GM12864 (cell line): ENCODE results near the gene B3GAT1.

ENCODE experiments used
- DNase-seq: peaks from one replicate; pipeline ENCODE4 v3.0.0-alpha.2; 2011; ENCODE audit warnings: low read depth
- H3K4me3 ChIP-seq: 2 replicates; pipeline ENCODE4 v1.5.1; 2011; ENCODE audit warnings: mild to moderate bottlenecking, low read depth, low read length, control low read depth
- CTCF ChIP-seq: IDR thresholded peaks from 2 replicates; pipeline ENCODE4 v1.5.1; 2011; ENCODE audit warnings: low read depth, mild to moderate bottlenecking, moderate library complexity, low read length, control low read depth, inconsistent platforms; ENCODE audit errors: missing control alignments

B3GAT1 gene

DNA sequence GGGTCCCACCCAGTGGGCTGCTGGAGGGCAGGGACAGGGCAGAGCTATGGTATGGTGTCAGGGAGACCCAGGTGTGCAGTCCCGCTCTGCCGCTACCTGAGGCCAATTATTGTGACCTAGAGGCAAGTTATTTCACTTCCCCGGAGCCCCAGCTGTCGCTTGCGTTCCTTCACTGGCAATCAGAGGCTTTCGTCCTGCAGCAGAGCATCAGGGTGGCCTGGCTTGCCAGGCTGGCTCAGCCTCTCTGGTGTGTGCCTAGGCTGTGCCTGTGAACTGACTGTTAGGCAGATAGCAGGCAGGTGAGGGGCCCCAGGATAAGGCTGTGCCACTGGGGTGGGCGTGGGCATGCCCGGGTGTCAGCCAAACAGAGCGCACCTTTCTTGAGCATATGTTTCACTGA lies 48.9 kb downstream of the B3GAT1 start:
- TF ChIP-seq CTCF: no peak
- DNase-seq: no peak
- no peak overlapping the region for H3K4me3 ChIP-seq

- no peak overlapping the region for H3K4me3 ChIP-seq
- DNase-seq: no peak
- no peak for TF ChIP-seq CTCF
Observed at GRCh38 chr11:134362192-134362901, 49.7 kb downstream of the B3GAT1 start.

DNA sequence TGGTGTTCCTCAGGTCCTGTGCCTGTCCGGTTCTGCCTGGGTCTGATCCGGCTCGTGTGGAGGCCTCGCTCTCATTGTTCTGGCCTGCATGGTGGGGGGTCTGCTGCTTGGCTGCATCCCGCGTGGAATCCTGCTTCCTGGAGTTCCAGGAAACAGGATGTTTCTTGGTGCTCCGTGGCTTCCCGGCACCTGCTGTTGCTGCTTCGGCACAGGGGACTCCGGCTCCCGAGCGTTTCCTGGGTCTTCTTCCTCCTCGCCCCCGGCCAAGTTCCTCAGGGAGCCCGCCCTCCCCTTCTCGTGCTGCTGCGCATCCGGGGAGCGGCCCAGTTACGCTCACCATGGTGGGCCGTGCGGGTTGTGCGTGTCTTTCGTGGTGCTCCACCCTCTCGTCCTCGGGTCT lies 50.4 kb downstream of the B3GAT1 start:
- no peak for DNase-seq
- no peak overlapping the region for H3K4me3 ChIP-seq
- no peak for TF ChIP-seq CTCF

DNA sequence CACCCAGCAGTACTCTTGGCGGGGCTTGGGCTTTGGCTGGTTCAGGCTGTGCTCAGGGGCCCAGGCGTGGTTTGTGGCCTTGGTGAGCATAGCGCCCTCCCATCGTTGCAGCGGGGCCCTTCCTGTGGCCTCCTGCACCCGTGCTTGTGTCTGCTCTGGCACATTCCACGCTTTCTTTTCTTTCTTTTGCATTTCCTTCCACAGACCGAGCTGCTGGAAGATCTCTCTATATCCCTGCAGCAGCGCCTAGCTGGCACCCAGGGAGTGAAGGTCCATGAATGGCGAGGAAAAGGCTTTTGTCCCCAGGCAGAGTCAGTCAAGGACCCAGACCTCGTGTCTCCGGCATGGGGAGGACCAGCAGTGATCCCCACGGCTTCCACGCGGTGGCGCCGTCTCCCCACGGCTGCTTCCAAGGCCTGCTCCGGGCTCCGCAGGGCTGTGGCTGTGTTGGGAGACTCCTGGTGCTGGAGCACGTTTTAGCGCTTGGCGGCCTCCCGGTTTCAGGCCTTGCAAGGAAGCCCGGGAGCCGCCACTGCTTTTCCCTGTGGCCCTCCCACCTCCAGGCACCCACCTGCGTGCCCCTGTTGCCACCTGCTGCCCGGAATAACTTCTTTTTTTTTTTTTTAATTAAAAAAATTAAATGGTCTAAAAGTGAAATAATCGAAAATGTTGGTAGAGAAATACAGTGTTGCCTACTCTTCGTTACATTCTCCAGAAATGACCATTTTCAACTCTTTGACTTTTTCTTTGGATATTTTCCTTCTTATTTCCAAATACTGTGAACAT lies 51.8 kb downstream of the B3GAT1 start:
- peak; percentile 96 for TF ChIP-seq CTCF
- no peak overlapping the region for H3K4me3 ChIP-seq
- DNase-seq: no peak

- no peak overlapping the region for H3K4me3 ChIP-seq
- no peak for DNase-seq
- no peak for TF ChIP-seq CTCF
Observed at GRCh38 chr11:134359646-134360045, 52.4 kb downstream of the B3GAT1 start.

- no peak for DNase-seq
- no peak overlapping the region for H3K4me3 ChIP-seq
- no peak for TF ChIP-seq CTCF
Observed at GRCh38 chr11:134358856-134359490, 53.1 kb downstream of the B3GAT1 start.
